ENCODE measurements around the gene FSTL5. TPM values are rescaled to one million over a fixed set of nuclear protein-coding genes. Genes with fewer than 3 reads are reported as not detected.

Gene FSTL5
- total RNA-seq, 3 donors from 2014 or later (not counting 1 experiment from before 2014, with no cell fraction given), result not detected

- intact Hi-C loops (cut with micrococcal nuclease), result no loop called here
- Histone ChIP-seq H3K27ac (ENCODE audit: low read length) (no peak overlapping the region), H3K27me3 (ENCODE audit: control insufficient read depth, insufficient read depth, low read length) (no peaks in the 10 kb centered on the region), H3K36me3 (ENCODE audit: control insufficient read depth, insufficient read depth, low read length) (no peaks in the 10 kb centered on the region), H3K4me3 (ENCODE audit: low read length) (no peak overlapping the region), H3K4me1 (ENCODE audit: control insufficient read depth, insufficient read depth, low read length) (no peaks in the 10 kb centered on the region), H3K9me3 (ENCODE audit: control insufficient read depth, insufficient read depth, low read length) (no peaks in the 10 kb centered on the region)
- DNase-seq, result no peak
- ATAC-seq, result no peak
- Mint-ChIP-seq H3K4me3 (no peak overlapping the region), H3K9me3 (peaks cover 14 to 28% of the 10 kb centered on the region in 2 donors), H3K27me3 (ENCODE audit: low read depth in 2 of 2) (no peaks in the 10 kb centered on the region), H3K27ac (no peak overlapping the region), H3K36me3 (peaks cover 9% of the 10 kb centered on the region), H3K4me1 (no peaks in the 10 kb centered on the region)
- 80% methylated on average over 2 of the region's 2 CpGs for WGBS (ENCODE audit: insufficient coverage)
- TF ChIP-seq CTCF (IDR thresholded peaks at IDR 0.05), result no peak
Observed at GRCh38 chr4:161728929-161729328, 434.9 kb downstream of the FSTL5 start.

- Mint-ChIP-seq H3K27me3 (ENCODE audit: low read depth in 2 of 2) (no peaks in the 10 kb centered on the region), H3K27ac (no peak overlapping the region), H3K4me1 (no peaks in the 10 kb centered on the region), H3K4me3 (no peak overlapping the region), H3K9me3 (peaks cover 8 to 11% of the 10 kb centered on the region in 2 donors), H3K36me3 (no peaks in the 10 kb centered on the region)
- no peaks in the 10 kb centered on the region for H3K36me3 ChIP-seq (ENCODE audit: control insufficient read depth, insufficient read depth, low read length)
- no peak for TF ChIP-seq CTCF (IDR thresholded peaks at IDR 0.05)
- ATAC-seq, result no peak
- DNase-seq, result no peak
- no peaks in the 10 kb centered on the region for H3K9me3 ChIP-seq (ENCODE audit: control insufficient read depth, insufficient read depth, low read length)
- no peaks in the 10 kb centered on the region for H3K27me3 ChIP-seq (ENCODE audit: control insufficient read depth, insufficient read depth, low read length)
- intact Hi-C loops (cut with micrococcal nuclease), result no loop called here
- no peak overlapping the region for H3K27ac ChIP-seq (ENCODE audit: low read length)
- no peaks in the 10 kb centered on the region for H3K4me1 ChIP-seq (ENCODE audit: control insufficient read depth, insufficient read depth, low read length)
- no peak overlapping the region for H3K4me3 ChIP-seq (ENCODE audit: low read length)
Observed at GRCh38 chr4:161721947-161722346, 441.9 kb downstream of the FSTL5 start.

GRCh38 chr4:161717084-161717483 is 446.7 kb downstream of the FSTL5 start:
- intact Hi-C loops (cut with micrococcal nuclease), result no loop called here
- no peaks in the 10 kb centered on the region for H3K36me3 Mint-ChIP-seq
- no peak for TF ChIP-seq CTCF (IDR thresholded peaks at IDR 0.05)
- Histone ChIP-seq H3K36me3 (ENCODE audit: control insufficient read depth, insufficient read depth, low read length) (no peaks in the 10 kb centered on the region), H3K27me3 (ENCODE audit: control insufficient read depth, insufficient read depth, low read length) (no peaks in the 10 kb centered on the region), H3K4me1 (ENCODE audit: control insufficient read depth, insufficient read depth, low read length) (no peaks in the 10 kb centered on the region), H3K4me3 (ENCODE audit: low read length) (no peak overlapping the region), H3K9me3 (ENCODE audit: control insufficient read depth, insufficient read depth, low read length) (no peaks in the 10 kb centered on the region), H3K27ac (ENCODE audit: low read length) (no peak overlapping the region)
- no peak overlapping the region for H3K27ac Mint-ChIP-seq
- no peaks in the 10 kb centered on the region for H3K27me3 Mint-ChIP-seq (ENCODE audit: low read depth in 2 of 2)
- WGBS (ENCODE audit: insufficient coverage), result 83% methylated on average over 1 of the region's 1 CpG
- DNase-seq (no peak), ATAC-seq (no peak)
- H3K9me3 Mint-ChIP-seq, result peaks cover 15 to 16% of the 10 kb centered on the region in 2 donors
- no peaks in the 10 kb centered on the region for H3K4me1 Mint-ChIP-seq
- H3K4me3 Mint-ChIP-seq, result no peak overlapping the region

- H3K36me3 ChIP-seq (ENCODE audit: control insufficient read depth, insufficient read depth, low read length), result no peaks in the 10 kb centered on the region
- DNase-seq (no peak), ATAC-seq (no peak)
- Mint-ChIP-seq H3K9me3 (peaks cover 15 to 16% of the 10 kb centered on the region in 2 donors), H3K27me3 (ENCODE audit: low read depth in 2 of 2) (no peaks in the 10 kb centered on the region), H3K4me3 (no peak overlapping the region), H3K4me1 (no peaks in the 10 kb centered on the region), H3K27ac (no peak overlapping the region), H3K36me3 (no peaks in the 10 kb centered on the region)
- no peak overlapping the region for H3K4me3 ChIP-seq (ENCODE audit: low read length)
- intact Hi-C loops (cut with micrococcal nuclease), result no loop called here
- no peaks in the 10 kb centered on the region for H3K4me1 ChIP-seq (ENCODE audit: control insufficient read depth, insufficient read depth, low read length)
- H3K27me3 ChIP-seq (ENCODE audit: control insufficient read depth, insufficient read depth, low read length), result no peaks in the 10 kb centered on the region
- TF ChIP-seq CTCF (IDR thresholded peaks at IDR 0.05), result no peak
- WGBS (ENCODE audit: insufficient coverage), result 83% methylated on average over 1 of the region's 1 CpG
- peaks cover 1% of the 10 kb centered on the region for H3K9me3 ChIP-seq (ENCODE audit: control insufficient read depth, insufficient read depth, low read length)
- H3K27ac ChIP-seq (ENCODE audit: low read length), result no peak overlapping the region
Observed at GRCh38 chr4:161714931-161715330, 448.9 kb downstream of the FSTL5 start.
